ENCODE measurements around the gene CFAP74.

Gene CFAP74

GRCh38 chr1:1879942-1880341, 123.6 kb downstream of the CFAP74 start:
- Histone ChIP-seq H4K8ac (ENCODE audit: low read depth, low read length) (no peak overlapping the region), H3K79me1 (ENCODE audit: low read depth, low read length) (no peaks in the 10 kb centered on the region), H2BK12ac (ENCODE audit: low read length) (no peak overlapping the region), H2BK120ac (ENCODE audit: low read depth, low read length) (no peak overlapping the region), H3K9me3 (replicated peaks in 1 of 2; ENCODE audit: control insufficient read depth in 2 of 2, insufficient read depth in 1 of 2, low read depth in 1 of 2, low read length in 2 of 2) (peaks cover 0 to 41% of the 10 kb centered on the region in 2 donors), H2BK5ac (ENCODE audit: low read length) (no peak overlapping the region), H3K4ac (ENCODE audit: low read length) (no peak overlapping the region), H3K27me3 (ENCODE audit: control insufficient read depth in 3 of 3, insufficient read depth in 3 of 3, low read depth in 1 of 3, low read length in 3 of 3) (no peaks in the 10 kb centered on the region), H3K36me3 (replicated peaks in 1 of 2; ENCODE audit: control insufficient read depth in 2 of 2, insufficient read depth in 2 of 2, low read length in 2 of 2) (peaks cover 19 to 86% of the 10 kb centered on the region in 2 donors), H2BK15ac (ENCODE audit: low read length) (no peak overlapping the region), H3K4me1 (ENCODE audit: control insufficient read depth in 2 of 2, insufficient read depth in 1 of 2, low read depth in 1 of 2, low read length in 2 of 2) (peaks cover 0 to 4% of the 10 kb centered on the region in 2 donors), H4K91ac (ENCODE audit: low read depth, low read length, poor library complexity) (no peak overlapping the region), H3K4me2 (ENCODE audit: insufficient read depth, low read length, poor library complexity, severe bottlenecking) (no peak overlapping the region), H3K27ac (replicated peaks; ENCODE audit: low read length) (no peak overlapping the region), H3K4me3 (ENCODE audit: low read length in 2 of 2) (no peak overlapping the region), H3K14ac (ENCODE audit: low read length) (no peak overlapping the region), H3K18ac (ENCODE audit: low read length) (no peak overlapping the region), H2AK5ac (ENCODE audit: low read depth, low read length) (no peak overlapping the region), H2AFZ (ENCODE audit: low read length) (no peak overlapping the region), H3K9ac (ENCODE audit: low read depth, low read length, poor library complexity) (no peak overlapping the region), H3K23ac (ENCODE audit: low read depth, low read length, poor library complexity) (no peak overlapping the region)
- no CpG with 5 or more reads among the region's 5 CpGs for WGBS, 2 donors (ENCODE audit: extremely low coverage in 2 of 2, insufficient read length in 2 of 2, insufficient replicate concordance in 1 of 2)
- no peak for DNase-seq (ENCODE audit: low spot score)

DNA sequence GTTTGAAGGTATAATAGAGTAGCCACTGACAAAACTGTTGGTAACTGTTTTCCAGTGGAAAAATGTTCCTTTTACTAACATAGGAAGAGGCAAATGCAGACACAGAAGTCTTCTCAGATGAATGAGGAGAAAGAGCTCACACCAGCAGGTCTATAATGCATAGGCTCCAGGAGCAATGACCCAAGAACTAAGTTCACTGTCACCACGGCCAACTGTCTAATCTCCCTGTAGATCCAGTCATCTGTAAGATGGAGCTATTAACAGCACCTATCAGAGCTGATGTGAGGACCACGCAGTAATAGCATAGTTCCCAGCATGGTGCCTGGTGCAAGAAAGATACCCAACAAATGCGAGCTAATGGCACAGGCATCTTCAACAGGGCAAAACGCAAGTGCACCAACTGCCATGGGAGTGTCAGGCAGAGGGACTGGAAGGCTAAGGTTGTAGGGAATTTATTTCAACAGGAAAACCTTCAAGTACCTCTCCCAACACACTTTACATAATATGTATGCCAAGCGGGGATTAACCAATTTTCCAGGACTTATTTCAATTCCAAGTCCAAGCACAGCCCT, 125.6 kb downstream of the CFAP74 start:
- no peak overlapping the region for H2BK5ac ChIP-seq (ENCODE audit: low read length)
- no peak overlapping the region for H4K91ac ChIP-seq (ENCODE audit: low read depth, low read length, poor library complexity)
- H3K14ac ChIP-seq (ENCODE audit: low read length) = no peak overlapping the region
- H4K8ac ChIP-seq (ENCODE audit: low read depth, low read length) = no peak overlapping the region
- H2BK120ac ChIP-seq (ENCODE audit: low read depth, low read length) = no peak overlapping the region
- no peak overlapping the region for H3K9ac ChIP-seq (ENCODE audit: low read depth, low read length, poor library complexity)
- no peak overlapping the region for H3K4me3 ChIP-seq (ENCODE audit: low read length in 2 of 2)
- H2AK5ac ChIP-seq (ENCODE audit: low read depth, low read length) = no peak overlapping the region
- WGBS, 2 donors (ENCODE audit: extremely low coverage in 2 of 2, insufficient read length in 2 of 2, insufficient replicate concordance in 1 of 2) = no CpG with 5 or more reads among the region's 5 CpGs
- no peak overlapping the region for H3K4me2 ChIP-seq (ENCODE audit: insufficient read depth, low read length, poor library complexity, severe bottlenecking)
- peaks cover 31 to 91% of the 10 kb centered on the region in 2 donors for H3K36me3 ChIP-seq (replicated peaks in 1 of 2; ENCODE audit: control insufficient read depth in 2 of 2, insufficient read depth in 2 of 2, low read length in 2 of 2)
- peaks cover 2% of the 10 kb centered on the region for H3K79me1 ChIP-seq (ENCODE audit: low read depth, low read length)
- H3K4ac ChIP-seq (ENCODE audit: low read length) = no peak overlapping the region
- H3K4me1 ChIP-seq (ENCODE audit: control insufficient read depth in 2 of 2, insufficient read depth in 1 of 2, low read depth in 1 of 2, low read length in 2 of 2) = peaks cover 0 to 4% of the 10 kb centered on the region in 2 donors
- no peaks in the 10 kb centered on the region for H3K27me3 ChIP-seq (ENCODE audit: control insufficient read depth in 3 of 3, insufficient read depth in 3 of 3, low read depth in 1 of 3, low read length in 3 of 3)
- H2AFZ ChIP-seq (ENCODE audit: low read length) = no peak overlapping the region
- no peak overlapping the region for H2BK15ac ChIP-seq (ENCODE audit: low read length)
- H3K23ac ChIP-seq (ENCODE audit: low read depth, low read length, poor library complexity) = no peak overlapping the region
- no peak overlapping the region for H3K27ac ChIP-seq (replicated peaks; ENCODE audit: low read length)
- no peak for DNase-seq (ENCODE audit: low spot score)
- H3K18ac ChIP-seq (ENCODE audit: low read length) = no peak overlapping the region
- peaks cover 1 to 50% of the 10 kb centered on the region in 2 donors for H3K9me3 ChIP-seq (replicated peaks in 1 of 2; ENCODE audit: control insufficient read depth in 2 of 2, insufficient read depth in 1 of 2, low read depth in 1 of 2, low read length in 2 of 2)
- no peak overlapping the region for H2BK12ac ChIP-seq (ENCODE audit: low read length)

DNA sequence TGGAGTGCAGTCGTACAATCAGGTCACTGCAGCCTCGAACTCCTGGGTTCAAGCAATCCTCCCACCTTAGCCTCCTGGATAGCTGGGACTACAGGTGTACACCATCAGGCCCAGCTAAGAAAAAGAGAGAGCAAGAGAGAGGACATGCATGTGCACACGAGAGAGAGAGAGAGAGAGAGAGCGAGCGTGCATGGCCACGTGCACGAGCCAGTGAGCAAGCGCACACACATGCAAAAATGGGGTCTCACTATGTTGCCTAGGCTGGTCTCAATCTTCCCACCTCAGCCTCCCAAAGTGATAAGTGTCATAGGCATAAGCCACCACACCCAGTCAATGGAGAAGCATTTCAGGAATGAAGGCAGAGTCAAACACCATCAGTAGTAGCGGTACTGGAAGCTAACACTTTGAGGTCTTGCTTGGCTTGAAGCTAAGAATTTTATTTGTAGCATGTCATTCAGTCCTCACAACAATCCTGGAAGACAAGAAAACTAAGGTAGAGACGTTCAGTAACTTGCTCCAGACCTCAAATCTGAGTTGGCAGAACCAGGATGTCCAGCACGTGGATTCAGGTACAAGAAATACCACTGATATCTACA, 127.2 kb downstream of the CFAP74 start:
- no peak overlapping the region for H3K9ac ChIP-seq (ENCODE audit: low read depth, low read length, poor library complexity)
- peaks cover 1 to 45% of the 10 kb centered on the region in 2 donors for H3K9me3 ChIP-seq (replicated peaks in 1 of 2; ENCODE audit: control insufficient read depth in 2 of 2, insufficient read depth in 1 of 2, low read depth in 1 of 2, low read length in 2 of 2)
- H3K4ac ChIP-seq (ENCODE audit: low read length) = no peak overlapping the region
- no peak overlapping the region for H2BK120ac ChIP-seq (ENCODE audit: low read depth, low read length)
- no CpG with 5 or more reads among the region's 11 CpGs for WGBS, 2 donors (ENCODE audit: extremely low coverage in 2 of 2, insufficient read length in 2 of 2, insufficient replicate concordance in 1 of 2)
- no peak overlapping the region for H3K18ac ChIP-seq (ENCODE audit: low read length)
- peaks cover 33 to 93% of the 10 kb centered on the region in 2 donors for H3K36me3 ChIP-seq (replicated peaks in 1 of 2; ENCODE audit: control insufficient read depth in 2 of 2, insufficient read depth in 2 of 2, low read length in 2 of 2)
- no peak overlapping the region for H2BK15ac ChIP-seq (ENCODE audit: low read length)
- H3K14ac ChIP-seq (ENCODE audit: low read length) = no peak overlapping the region
- peak overlapping the region; percentile 38 for H3K23ac ChIP-seq (ENCODE audit: low read depth, low read length, poor library complexity)
- no peak overlapping the region for H3K4me3 ChIP-seq (ENCODE audit: low read length in 2 of 2)
- no peak overlapping the region for H2BK12ac ChIP-seq (ENCODE audit: low read length)
- H4K91ac ChIP-seq (ENCODE audit: low read depth, low read length, poor library complexity) = no peak overlapping the region
- H2BK5ac ChIP-seq (ENCODE audit: low read length) = no peak overlapping the region
- H3K79me1 ChIP-seq (ENCODE audit: low read depth, low read length) = peaks cover 5% of the 10 kb centered on the region
- H2AFZ ChIP-seq (ENCODE audit: low read length) = no peak overlapping the region
- peaks cover 0 to 4% of the 10 kb centered on the region in 2 donors for H3K4me1 ChIP-seq (ENCODE audit: control insufficient read depth in 2 of 2, insufficient read depth in 1 of 2, low read depth in 1 of 2, low read length in 2 of 2)
- H3K4me2 ChIP-seq (ENCODE audit: insufficient read depth, low read length, poor library complexity, severe bottlenecking) = no peak overlapping the region
- no peak overlapping the region for H2AK5ac ChIP-seq (ENCODE audit: low read depth, low read length)
- no peak overlapping the region for H3K27ac ChIP-seq (replicated peaks; ENCODE audit: low read length)
- no peak for DNase-seq (ENCODE audit: low spot score)
- H4K8ac ChIP-seq (ENCODE audit: low read depth, low read length) = no peak overlapping the region
- no peaks in the 10 kb centered on the region for H3K27me3 ChIP-seq (ENCODE audit: control insufficient read depth in 3 of 3, insufficient read depth in 3 of 3, low read depth in 1 of 3, low read length in 3 of 3)

GRCh38 chr1:1875932-1876331, 127.7 kb downstream of the CFAP74 start:
- Histone ChIP-seq H2BK120ac (ENCODE audit: low read depth, low read length) (no peak overlapping the region), H3K79me1 (ENCODE audit: low read depth, low read length) (peaks cover 5% of the 10 kb centered on the region), H4K91ac (ENCODE audit: low read depth, low read length, poor library complexity) (no peak overlapping the region), H2BK15ac (ENCODE audit: low read length) (no peak overlapping the region), H2AFZ (ENCODE audit: low read length) (no peak overlapping the region), H3K27me3 (ENCODE audit: control insufficient read depth in 3 of 3, insufficient read depth in 3 of 3, low read depth in 1 of 3, low read length in 3 of 3) (no peaks in the 10 kb centered on the region), H2AK5ac (ENCODE audit: low read depth, low read length) (no peak overlapping the region), H3K36me3 (replicated peaks in 1 of 2; ENCODE audit: control insufficient read depth in 2 of 2, insufficient read depth in 2 of 2, low read length in 2 of 2) (peaks cover 34 to 95% of the 10 kb centered on the region in 2 donors), H3K23ac (ENCODE audit: low read depth, low read length, poor library complexity) (no peak overlapping the region), H2BK12ac (ENCODE audit: low read length) (no peak overlapping the region), H3K14ac (ENCODE audit: low read length) (no peak overlapping the region), H3K18ac (ENCODE audit: low read length) (no peak overlapping the region), H4K8ac (ENCODE audit: low read depth, low read length) (no peak overlapping the region), H3K9me3 (replicated peaks in 1 of 2; ENCODE audit: control insufficient read depth in 2 of 2, insufficient read depth in 1 of 2, low read depth in 1 of 2, low read length in 2 of 2) (peaks cover 1 to 44% of the 10 kb centered on the region in 2 donors), H3K9ac (ENCODE audit: low read depth, low read length, poor library complexity) (no peak overlapping the region), H3K4me3 (ENCODE audit: low read length in 2 of 2) (no peak overlapping the region), H3K4ac (ENCODE audit: low read length) (no peak overlapping the region), H2BK5ac (ENCODE audit: low read length) (no peak overlapping the region), H3K4me1 (ENCODE audit: control insufficient read depth in 2 of 2, insufficient read depth in 1 of 2, low read depth in 1 of 2, low read length in 2 of 2) (peaks cover 0 to 4% of the 10 kb centered on the region in 2 donors), H3K4me2 (ENCODE audit: insufficient read depth, low read length, poor library complexity, severe bottlenecking) (no peak overlapping the region), H3K27ac (replicated peaks; ENCODE audit: low read length) (no peak overlapping the region)
- WGBS, 2 donors (ENCODE audit: extremely low coverage in 2 of 2, insufficient read length in 2 of 2, insufficient replicate concordance in 1 of 2) = no CpG with 5 or more reads among the region's 1 CpG
- DNase-seq (ENCODE audit: low spot score) = no peak

Data from neuronal stem cell (in vitro differentiated cells).